Nephron (organoid): ENCODE measurements around the gene ZHX3.
A peak's percentile ranks its signal among the peaks of the same experiment; 100 is the strongest.

Source experiments
- H3K27ac Mint-ChIP-seq, 3 experiments: 2 replicates each; pipeline ENCODE4 v1.8.0; 2020; ENCODE audit warnings: mixed read lengths in 3 of 3, mild to moderate bottlenecking in 2 of 3, moderate library complexity in 1 of 3
- H3K27me3 Mint-ChIP-seq: 2 replicates; pipeline ENCODE4 v1.8.0; 2021; ENCODE audit warnings: low read depth, mild to moderate bottlenecking, moderate library complexity, mixed read lengths
- H3K36me3 Mint-ChIP-seq: 2 replicates; pipeline ENCODE4 v1.8.0; 2020; ENCODE audit warnings: low read depth, mixed read lengths
- H3K4me1 Mint-ChIP-seq: 2 replicates; pipeline ENCODE4 v1.8.0; 2020; ENCODE audit warnings: mixed read lengths
- H3K4me3 Mint-ChIP-seq, 3 experiments: 2 replicates each; pipeline ENCODE4 v1.8.0; 2020; ENCODE audit warnings: mild to moderate bottlenecking in 3 of 3, mixed read lengths in 3 of 3, moderate library complexity in 2 of 3
- H3K9me3 Mint-ChIP-seq: 2 replicates; pipeline ENCODE4 v1.8.0; 2020; ENCODE audit warnings: mixed read lengths
- TF ChIP-seq, protein P1 (sequence below), 3 experiments: fragments of 200-600 bp; sonication (generic); IDR thresholded peaks; one replicate each; pipeline ENCODE4 v1.5.0; 2021; ENCODE audit warnings: antibody characterized with exemption in 3 of 3; ENCODE audit not compliant: unreplicated experiment in 3 of 3

The ZHX3 gene

DNA sequence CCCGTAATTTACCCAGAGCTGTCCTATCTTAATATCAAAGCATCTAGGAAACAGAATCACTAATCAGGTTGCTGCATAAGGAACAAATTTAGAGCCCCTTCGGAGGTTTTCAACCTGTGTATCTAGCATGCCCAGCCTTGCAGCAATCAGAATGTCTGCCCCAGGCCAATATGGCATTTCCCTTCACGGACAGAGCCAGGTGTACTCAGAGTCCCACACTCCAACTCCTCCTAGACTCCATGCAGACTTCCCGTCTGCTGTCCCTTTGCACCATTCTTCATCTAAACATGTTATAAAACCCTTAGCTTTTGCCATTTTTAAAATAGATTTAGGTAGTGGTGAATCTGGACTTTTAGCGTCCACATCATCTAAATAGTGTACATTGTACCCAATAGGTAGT, 61.0 kb downstream of the ZHX3 start:
- H3K27me3 Mint-ChIP-seq = no peaks in the 10 kb centered on the region
- no peaks in the 10 kb centered on the region for H3K36me3 Mint-ChIP-seq
- no peaks in the 10 kb centered on the region for H3K4me1 Mint-ChIP-seq
- H3K9me3 Mint-ChIP-seq = no peaks in the 10 kb centered on the region
- TF ChIP-seq, protein P1, sequence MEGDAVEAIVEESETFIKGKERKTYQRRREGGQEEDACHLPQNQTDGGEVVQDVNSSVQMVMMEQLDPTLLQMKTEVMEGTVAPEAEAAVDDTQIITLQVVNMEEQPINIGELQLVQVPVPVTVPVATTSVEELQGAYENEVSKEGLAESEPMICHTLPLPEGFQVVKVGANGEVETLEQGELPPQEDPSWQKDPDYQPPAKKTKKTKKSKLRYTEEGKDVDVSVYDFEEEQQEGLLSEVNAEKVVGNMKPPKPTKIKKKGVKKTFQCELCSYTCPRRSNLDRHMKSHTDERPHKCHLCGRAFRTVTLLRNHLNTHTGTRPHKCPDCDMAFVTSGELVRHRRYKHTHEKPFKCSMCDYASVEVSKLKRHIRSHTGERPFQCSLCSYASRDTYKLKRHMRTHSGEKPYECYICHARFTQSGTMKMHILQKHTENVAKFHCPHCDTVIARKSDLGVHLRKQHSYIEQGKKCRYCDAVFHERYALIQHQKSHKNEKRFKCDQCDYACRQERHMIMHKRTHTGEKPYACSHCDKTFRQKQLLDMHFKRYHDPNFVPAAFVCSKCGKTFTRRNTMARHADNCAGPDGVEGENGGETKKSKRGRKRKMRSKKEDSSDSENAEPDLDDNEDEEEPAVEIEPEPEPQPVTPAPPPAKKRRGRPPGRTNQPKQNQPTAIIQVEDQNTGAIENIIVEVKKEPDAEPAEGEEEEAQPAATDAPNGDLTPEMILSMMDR (IDR thresholded peaks at IDR 0.05; ENCODE audit: unreplicated experiment in 3 of 3) = no peak
- H3K27ac Mint-ChIP-seq = no peak overlapping the region
- H3K4me3 Mint-ChIP-seq = no peak overlapping the region

DNA sequence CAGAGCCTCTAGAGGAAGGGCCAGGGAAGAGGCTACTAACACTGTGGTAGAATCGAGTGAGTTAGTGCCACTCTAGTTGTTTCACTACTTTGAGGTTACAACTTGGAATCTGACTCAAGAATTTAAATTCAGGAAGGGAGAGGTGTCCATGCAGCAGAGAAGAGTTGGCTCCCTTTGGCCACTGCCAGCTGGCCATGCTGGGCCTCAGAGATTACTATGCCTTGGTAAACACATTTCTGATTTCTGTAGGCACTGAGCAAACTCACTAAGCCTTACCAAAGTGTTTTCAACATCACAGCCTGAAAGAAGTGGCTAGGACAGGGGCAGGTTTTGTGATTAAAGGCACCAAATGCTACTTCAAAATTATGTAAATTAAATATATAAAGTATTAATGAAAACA, 61.9 kb downstream of the ZHX3 start:
- Mint-ChIP-seq H3K27ac (no peak overlapping the region), H3K9me3 (no peaks in the 10 kb centered on the region), H3K36me3 (no peaks in the 10 kb centered on the region), H3K27me3 (no peaks in the 10 kb centered on the region), H3K4me3 (no peak overlapping the region), H3K4me1 (no peaks in the 10 kb centered on the region)
- TF ChIP-seq, protein P1 (IDR thresholded peaks at IDR 0.05; ENCODE audit: unreplicated experiment in 3 of 3) = no peak

DNA sequence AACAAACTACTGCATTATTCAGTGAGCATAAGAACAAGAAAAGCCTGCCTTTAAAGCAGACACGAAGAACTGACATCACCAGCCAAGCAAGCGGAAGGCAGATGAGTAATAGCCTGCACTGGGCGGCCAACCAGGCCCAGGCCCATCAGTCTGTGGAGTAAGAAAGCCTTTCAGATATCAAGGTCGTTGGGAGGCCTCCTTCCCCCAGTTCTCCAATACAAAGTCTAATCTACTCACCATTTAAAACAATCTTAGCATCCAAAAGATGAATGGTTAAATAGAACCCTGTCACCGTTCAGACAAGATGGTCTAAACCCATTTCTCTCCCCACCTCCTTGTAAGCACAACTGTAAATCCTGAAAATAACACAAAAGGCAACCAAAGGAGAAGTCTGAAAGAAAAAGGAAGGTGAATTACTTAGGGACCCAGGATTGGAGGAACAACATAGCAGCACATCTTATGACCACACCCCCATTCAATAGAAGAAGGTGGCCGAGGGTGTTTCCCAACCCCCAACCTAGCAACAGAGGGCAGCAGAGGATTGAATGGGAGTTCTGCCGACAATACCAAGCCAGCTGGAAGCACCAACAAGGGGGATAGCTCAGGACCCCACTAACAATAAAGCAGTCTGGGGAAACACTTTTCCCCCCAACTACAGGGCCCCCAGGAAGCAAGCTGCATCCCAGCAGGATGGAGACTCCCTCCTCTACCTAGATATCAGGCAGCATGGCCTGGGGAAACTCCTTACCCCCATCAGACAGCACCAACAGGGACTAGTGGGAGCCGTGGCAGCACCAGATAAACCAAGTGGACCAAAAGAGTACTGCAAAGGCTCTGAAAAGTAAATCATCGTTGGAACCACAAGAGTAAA, 67.9 kb downstream of the ZHX3 start:
- TF ChIP-seq, protein P1 (IDR thresholded peaks at IDR 0.05; ENCODE audit: unreplicated experiment in 3 of 3) = peak; percentile 18 to 27 (median 25)
- no peaks in the 10 kb centered on the region for H3K27me3 Mint-ChIP-seq
- no peaks in the 10 kb centered on the region for H3K36me3 Mint-ChIP-seq
- H3K4me3 Mint-ChIP-seq = peak overlapping the region in 1 of 3 experiments; percentile 21
- peak overlapping the region; percentile 53 to 94 (median 80) for H3K27ac Mint-ChIP-seq
- peaks cover 30% of the 10 kb centered on the region for H3K4me1 Mint-ChIP-seq
- no peaks in the 10 kb centered on the region for H3K9me3 Mint-ChIP-seq

DNA sequence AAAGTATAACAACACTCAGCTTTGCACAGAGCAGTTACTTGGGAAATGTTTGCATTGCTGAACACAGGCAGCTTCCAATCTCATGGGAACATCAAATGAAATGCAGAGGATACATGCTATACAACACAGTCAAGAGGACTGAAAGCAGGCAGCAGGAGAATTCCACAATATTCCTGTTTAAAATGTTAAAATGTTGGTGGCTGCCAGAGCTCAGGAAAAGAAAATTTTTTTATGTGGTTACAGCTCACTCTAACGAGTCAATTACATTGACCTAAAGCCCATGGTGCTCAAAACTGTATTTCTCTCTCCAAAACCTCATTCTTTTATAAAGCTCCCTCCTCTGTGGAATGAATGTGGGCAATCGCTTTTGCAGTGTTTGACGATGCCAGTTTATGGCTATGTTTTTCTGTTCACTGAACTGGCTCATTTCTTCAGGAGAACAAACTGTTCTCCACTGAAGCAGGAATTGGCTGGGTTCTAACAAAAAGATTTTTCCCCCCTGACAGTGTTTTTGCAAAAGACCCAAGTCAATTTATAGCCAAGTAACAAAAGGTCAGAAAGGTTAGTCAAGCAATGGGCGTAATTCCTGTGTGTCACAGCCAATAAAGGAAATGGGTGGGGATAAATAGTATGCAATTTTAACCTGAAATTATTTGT, 69.0 kb downstream of the ZHX3 start:
- Mint-ChIP-seq H3K27me3 (no peaks in the 10 kb centered on the region), H3K9me3 (no peaks in the 10 kb centered on the region), H3K4me1 (peaks cover 30% of the 10 kb centered on the region), H3K36me3 (no peaks in the 10 kb centered on the region), H3K27ac (peak overlapping the region; percentile 53 to 94 (median 80)), H3K4me3 (peak overlapping the region in 2 of 3 experiments; percentile 6 to 25)
- TF ChIP-seq, protein P1 (IDR thresholded peaks at IDR 0.05; ENCODE audit: unreplicated experiment in 3 of 3) = no peak

DNA sequence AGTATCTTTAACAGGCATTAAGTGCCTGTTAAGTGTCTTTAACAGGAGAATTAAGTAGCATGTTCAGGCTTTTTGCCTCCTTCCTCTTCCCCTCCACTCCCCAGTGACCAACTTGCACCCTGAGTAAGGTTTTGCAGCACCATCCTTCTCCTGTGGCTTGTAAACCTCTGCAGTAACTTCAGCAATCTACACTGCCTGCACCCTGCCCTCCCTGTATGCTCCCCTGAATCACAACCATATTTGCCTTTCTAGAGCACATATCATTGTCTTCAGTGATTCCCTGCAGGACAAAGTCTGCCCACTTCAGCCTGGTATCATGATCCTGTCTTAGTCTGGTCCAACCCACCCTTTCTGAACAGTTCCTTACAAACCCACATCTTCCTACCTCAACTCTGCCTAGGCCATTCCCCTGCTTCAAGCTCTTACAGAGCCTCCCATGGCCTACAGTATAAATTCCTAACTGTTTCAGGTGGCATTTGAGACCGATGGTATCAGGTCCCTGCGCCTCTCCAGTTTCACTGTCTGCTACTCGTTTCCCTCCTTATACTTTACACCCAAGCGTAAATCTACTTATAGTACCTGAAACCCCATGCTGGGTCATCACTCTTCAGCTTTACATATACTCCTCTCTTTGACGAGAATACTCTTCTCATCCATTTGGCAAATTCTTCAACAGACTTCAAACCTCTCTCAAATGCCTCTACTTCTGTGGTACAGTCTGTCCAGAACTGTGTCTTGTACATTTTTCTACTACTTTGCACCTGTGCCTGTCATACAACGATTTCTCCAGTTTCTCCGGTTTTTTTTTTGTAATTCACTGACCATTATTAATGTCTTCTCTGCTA, 69.8 kb downstream of the ZHX3 start:
- no peaks in the 10 kb centered on the region for H3K27me3 Mint-ChIP-seq
- H3K9me3 Mint-ChIP-seq = no peaks in the 10 kb centered on the region
- H3K36me3 Mint-ChIP-seq = no peaks in the 10 kb centered on the region
- peak overlapping the region; percentile 53 to 94 (median 80) for H3K27ac Mint-ChIP-seq
- H3K4me3 Mint-ChIP-seq = no peak overlapping the region
- TF ChIP-seq, protein P1 (IDR thresholded peaks at IDR 0.05; ENCODE audit: unreplicated experiment in 3 of 3) = no peak
- peaks cover 30% of the 10 kb centered on the region for H3K4me1 Mint-ChIP-seq
